Stomach (tissue), 9 donors: Measurements from ENCODE around the gene PGM2. TPM values are rescaled to one million over a fixed set of nuclear protein-coding genes. Genes with fewer than 3 reads are reported as not detected.

Experiments used
- DNase-seq, 2 donors: peaks; one replicate each; pipeline versions ENCODE4 v3.0.0 to v3.0.0-alpha.2; 2013 to 2019
- H3K27ac ChIP-seq, 5 donors: fragments of 200-600 bp in 4 of 5; sonication (generic) in 4 of 5; one replicate each; pipeline ENCODE4 v1.5.1; 2013 to 2019; ENCODE audit warnings: mild to moderate bottlenecking in 1 of 5, moderate library complexity in 1 of 5
- H3K27me3 ChIP-seq, 3 donors: fragments of 200-600 bp; sonication (generic); one replicate each; pipeline ENCODE4 v1.5.1; 2017 to 2019; ENCODE audit warnings: mixed run types in 1 of 3
- H3K36me3 ChIP-seq, 4 donors: fragments of 200-600 bp; sonication (generic); 1 replicate in 3 of 4; 2 replicates in 1 of 4; pipeline ENCODE4 v1.5.1; 2016 to 2019
- H3K4me1 ChIP-seq, 4 donors: fragments of 200-600 bp; sonication (generic); one replicate each; pipeline ENCODE4 v1.5.1; 2016 to 2019
- H3K4me3 ChIP-seq, 4 donors: fragments of 200-600 bp; sonication (generic) in 3 of 4; one replicate each; pipeline ENCODE4 v1.5.1; 2016 to 2019; ENCODE audit warnings: mild to moderate bottlenecking in 1 of 4
- H3K9me3 ChIP-seq, 4 donors: fragments of 200-600 bp; sonication (generic); one replicate each; pipeline ENCODE4 v1.5.1; 2016 to 2019
- EP300 ChIP-seq: sonication (generic); formaldehyde crosslinking; IDR thresholded peaks from one replicate; pipeline ENCODE4 v1.6.1; 2017; ENCODE audit warnings: antibody characterized with exemption
- POLR2A ChIP-seq, 4 donors: fragments of 450-650 bp; IDR thresholded peaks; one replicate each; pipeline ENCODE4 v1.6.1; 2016; ENCODE audit warnings: antibody characterized with exemption in 4 of 4, control low read depth in 2 of 4, mild to moderate bottlenecking in 1 of 4, moderate library complexity in 1 of 4
- POLR2AphosphoS5 ChIP-seq, 3 donors: sonication (generic); formaldehyde crosslinking; IDR thresholded peaks; one replicate each; pipeline ENCODE4 v1.6.1; 2016; ENCODE audit warnings: antibody characterized with exemption in 3 of 3
- WGBS, 5 donors: extraction: QIAGEN DNeasy Blood & Tissue Kit in 3 of 5; methylation state at CpG; one replicate each; pipeline versions ENCODE4 v1.1.5 to v1.1.7; 2013 to 2018; 5-methylcytosine and 5-hydroxymethylcytosine counted together
- intact Hi-C: fragments of 100-400 bp; cut with DNase I; formaldehyde crosslinking; loops from one replicate; pipeline ENCODE4 v1.15.1; 2023; ENCODE audit warnings: low total_unique reads
- polyA plus RNA-seq, 3 donors: library from polyadenylated mRNA; stranded (reverse); fragments of 200-250 nt; gene quantifications; one replicate each; pipeline ENCODE4 v1.2.3, GENCODE V29; 2013
- total RNA-seq, 5 donors: library from RNA; depleted of rRNA; stranded (reverse); fragments of >200 nt; gene quantifications; one replicate each; pipeline versions ENCODE4 v1.1.0 to v1.2.3, GENCODE V29; 2014 to 2016
- TF ChIP-seq, protein P1 (sequence below), 7 experiments: fragments of 450-650 bp in 4 of 7; fragments of 200-600 bp in 3 of 7; sonication (generic) in 3 of 7; IDR thresholded peaks; one replicate each; pipeline ENCODE4 v1.5.1; 2016 to 2019; ENCODE audit warnings: antibody characterized with exemption in 7 of 7, control low read depth in 2 of 7, mild to moderate bottlenecking in 1 of 7
- donor health status: healthy with polysubstance abuse.
- donor health status: Bipolar disorder and iron deficiency.
- donor health status: healthy.

The PGM2 gene
- total and polyA plus RNA-seq, 8 donors, result 7.4 to 53.1 (median 13.9) TPM

DNA sequence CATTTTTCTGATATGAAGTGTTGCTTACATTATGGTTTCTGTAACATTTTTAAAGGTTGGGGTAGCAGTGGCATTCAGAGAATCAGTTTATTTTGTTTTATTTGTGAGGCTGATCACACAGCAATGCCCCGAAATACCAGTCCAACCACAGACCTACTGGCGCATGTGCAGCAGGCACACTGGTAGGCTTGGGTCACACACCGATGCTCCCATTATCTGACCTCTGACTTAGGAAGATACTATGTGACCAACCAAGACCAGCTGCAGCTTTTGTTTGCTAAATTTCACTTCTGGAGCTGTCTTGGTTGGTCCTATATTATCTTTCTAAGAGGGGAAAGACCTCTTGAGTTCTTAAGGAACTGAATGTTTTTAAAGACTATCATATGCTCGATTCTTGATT is 18.7 kb downstream of the PGM2 start:
- TF ChIP-seq, protein P1, sequence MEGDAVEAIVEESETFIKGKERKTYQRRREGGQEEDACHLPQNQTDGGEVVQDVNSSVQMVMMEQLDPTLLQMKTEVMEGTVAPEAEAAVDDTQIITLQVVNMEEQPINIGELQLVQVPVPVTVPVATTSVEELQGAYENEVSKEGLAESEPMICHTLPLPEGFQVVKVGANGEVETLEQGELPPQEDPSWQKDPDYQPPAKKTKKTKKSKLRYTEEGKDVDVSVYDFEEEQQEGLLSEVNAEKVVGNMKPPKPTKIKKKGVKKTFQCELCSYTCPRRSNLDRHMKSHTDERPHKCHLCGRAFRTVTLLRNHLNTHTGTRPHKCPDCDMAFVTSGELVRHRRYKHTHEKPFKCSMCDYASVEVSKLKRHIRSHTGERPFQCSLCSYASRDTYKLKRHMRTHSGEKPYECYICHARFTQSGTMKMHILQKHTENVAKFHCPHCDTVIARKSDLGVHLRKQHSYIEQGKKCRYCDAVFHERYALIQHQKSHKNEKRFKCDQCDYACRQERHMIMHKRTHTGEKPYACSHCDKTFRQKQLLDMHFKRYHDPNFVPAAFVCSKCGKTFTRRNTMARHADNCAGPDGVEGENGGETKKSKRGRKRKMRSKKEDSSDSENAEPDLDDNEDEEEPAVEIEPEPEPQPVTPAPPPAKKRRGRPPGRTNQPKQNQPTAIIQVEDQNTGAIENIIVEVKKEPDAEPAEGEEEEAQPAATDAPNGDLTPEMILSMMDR (IDR thresholded peaks at IDR 0.05), result no peak
- TF ChIP-seq EP300 (no peak), POLR2A (IDR thresholded peaks at IDR 0.05) (no peak), POLR2AphosphoS5 (IDR thresholded peaks at IDR 0.05) (no peak)
- no peak for DNase-seq
- H3K36me3 ChIP-seq, result peaks cover 41 to 88% (median 83%) of the 10 kb centered on the region in 4 donors
- H3K27me3 ChIP-seq, result no peaks in the 10 kb centered on the region
- no peaks in the 10 kb centered on the region for H3K4me1 ChIP-seq
- intact Hi-C loops, result no loop called here
- no peaks in the 10 kb centered on the region for H3K9me3 ChIP-seq
- 91 to 97% (median 96%) methylated on average over 4 of the region's 4 CpGs for WGBS, 5 donors
- no peak overlapping the region for H3K4me3 ChIP-seq
- H3K27ac ChIP-seq, result no peak overlapping the region

DNA sequence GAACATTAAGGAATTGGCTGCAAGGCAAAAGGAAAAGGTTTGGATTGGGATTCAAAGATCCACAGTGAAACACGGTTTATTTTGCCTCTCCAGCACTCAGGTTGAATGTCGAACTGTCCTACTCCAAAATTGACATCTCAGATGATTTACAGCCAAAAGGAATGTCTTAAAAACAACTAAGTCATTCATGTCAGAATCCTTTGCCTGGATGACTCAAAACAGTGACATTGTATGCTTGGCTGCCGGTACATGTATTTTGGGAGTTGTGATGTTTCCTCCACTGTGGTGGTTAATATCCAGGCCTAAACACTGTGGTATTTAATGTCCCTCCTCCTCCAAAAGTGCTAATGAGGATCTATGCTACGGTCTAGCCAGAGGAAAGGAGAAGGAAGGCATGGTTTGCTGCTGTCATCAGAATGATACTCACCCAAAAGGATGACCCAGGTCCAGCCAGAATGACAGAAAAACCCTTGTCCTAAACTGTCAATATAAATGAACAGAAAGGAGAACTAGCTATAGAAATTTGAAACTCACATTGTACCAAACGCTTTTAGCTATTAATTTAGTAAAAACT is 20.9 kb downstream of the PGM2 start:
- H3K27ac ChIP-seq, result no peak overlapping the region
- TF ChIP-seq POLR2AphosphoS5 (IDR thresholded peaks at IDR 0.05), result no peak
- TF ChIP-seq, protein P1 (IDR thresholded peaks at IDR 0.05), result no peak
- TF ChIP-seq POLR2A (IDR thresholded peaks at IDR 0.05), result no peak
- TF ChIP-seq EP300, result no peak
- H3K27me3 ChIP-seq, result no peaks in the 10 kb centered on the region
- WGBS, 5 donors, result 63 to 76% (median 71%) methylated on average over 5 of the region's 5 CpGs
- no peak overlapping the region for H3K4me3 ChIP-seq
- no peaks in the 10 kb centered on the region for H3K9me3 ChIP-seq
- no peaks in the 10 kb centered on the region for H3K4me1 ChIP-seq
- peaks cover 34 to 86% (median 84%) of the 10 kb centered on the region in 4 donors for H3K36me3 ChIP-seq
- intact Hi-C loops, result no loop called here
- DNase-seq, result no peak

DNA sequence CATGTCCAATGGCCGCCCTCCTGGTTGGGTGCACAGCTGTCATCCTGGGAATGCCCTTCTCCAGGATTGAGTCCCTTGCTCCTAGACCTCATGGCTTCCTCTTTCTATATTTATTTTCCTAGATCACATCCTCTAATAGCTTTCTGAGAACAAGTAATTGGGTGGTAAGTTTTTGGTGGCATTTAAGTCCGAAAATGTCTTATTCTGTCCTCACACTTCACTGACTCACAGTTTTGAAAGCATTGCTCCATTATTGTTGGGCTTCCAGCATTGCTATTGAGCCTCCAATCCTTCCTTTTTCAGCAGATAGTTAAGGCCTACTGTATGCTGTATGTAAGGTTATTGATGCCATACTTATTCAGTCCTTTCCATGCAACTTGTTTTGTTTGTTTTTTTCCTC is 25.9 kb downstream of the PGM2 start:
- H3K27me3 ChIP-seq, result no peaks in the 10 kb centered on the region
- peaks cover 20 to 81% (median 75%) of the 10 kb centered on the region in 4 donors for H3K36me3 ChIP-seq
- TF ChIP-seq, protein P1 (IDR thresholded peaks at IDR 0.05), result no peak
- TF ChIP-seq EP300, result no peak
- TF ChIP-seq POLR2AphosphoS5 (IDR thresholded peaks at IDR 0.05), result no peak
- no peak for TF ChIP-seq POLR2A (IDR thresholded peaks at IDR 0.05)
- H3K9me3 ChIP-seq, result no peaks in the 10 kb centered on the region
- H3K4me1 ChIP-seq, result no peaks in the 10 kb centered on the region
- 86 to 97% (median 94%) methylated on average over 2 of the region's 2 CpGs for WGBS, 5 donors
- H3K4me3 ChIP-seq, result no peak overlapping the region
- DNase-seq, result no peak
- H3K27ac ChIP-seq, result no peak overlapping the region
- intact Hi-C loops, result no loop called here

DNA sequence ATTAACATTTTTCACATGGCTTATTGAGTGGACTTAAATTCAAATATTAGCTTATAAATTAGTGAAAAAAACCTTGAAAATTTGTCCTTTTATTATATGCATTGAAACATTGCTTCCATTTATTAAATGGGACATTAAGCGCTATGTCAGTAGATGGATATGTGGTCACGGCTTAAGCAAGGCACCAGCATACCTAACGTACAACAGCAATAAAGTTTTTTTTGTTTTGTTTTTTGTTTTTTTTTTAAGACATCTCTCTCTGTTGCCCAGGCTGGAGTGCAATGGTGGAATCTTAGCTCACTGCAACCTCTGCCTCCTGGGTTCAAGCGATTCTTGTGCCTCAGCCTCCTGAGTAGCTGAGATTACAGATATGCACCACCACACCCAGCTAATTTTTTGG is 31.6 kb downstream of the PGM2 start:
- intact Hi-C loops, result no loop called here
- 87 to 99% (median 90%) methylated on average over 4 of the region's 4 CpGs for WGBS, 5 donors
- H3K4me3 ChIP-seq, result no peak overlapping the region
- no peaks in the 10 kb centered on the region for H3K27me3 ChIP-seq
- no peak for DNase-seq
- TF ChIP-seq EP300, result no peak
- TF ChIP-seq POLR2AphosphoS5 (IDR thresholded peaks at IDR 0.05), result no peak
- no peaks in the 10 kb centered on the region for H3K9me3 ChIP-seq
- peaks cover 5 to 66% (median 53%) of the 10 kb centered on the region in 4 donors for H3K36me3 ChIP-seq
- H3K27ac ChIP-seq, result no peak overlapping the region
- H3K4me1 ChIP-seq, result peaks cover 0 to 4% (median 0%) of the 10 kb centered on the region in 4 donors

- Histone ChIP-seq H3K9me3 (no peaks in the 10 kb centered on the region), H3K36me3 (peaks cover 5 to 62% (median 51%) of the 10 kb centered on the region in 4 donors), H3K27ac (no peak overlapping the region), H3K4me1 (peaks cover 0 to 4% (median 0%) of the 10 kb centered on the region in 4 donors), H3K4me3 (no peak overlapping the region), H3K27me3 (no peaks in the 10 kb centered on the region)
- no peak for TF ChIP-seq EP300
- no peak for TF ChIP-seq POLR2A (IDR thresholded peaks at IDR 0.05)
- no peak for TF ChIP-seq POLR2AphosphoS5 (IDR thresholded peaks at IDR 0.05)
- TF ChIP-seq, protein P1 (IDR thresholded peaks at IDR 0.05), result no peak
- DNase-seq, result no peak
- intact Hi-C loops, result no loop called here
Measured at GRCh38 chr4:37858872-37859271, 32.4 kb downstream of the PGM2 start.
